ENCODE measurements around the gene FABP2.

DNA sequence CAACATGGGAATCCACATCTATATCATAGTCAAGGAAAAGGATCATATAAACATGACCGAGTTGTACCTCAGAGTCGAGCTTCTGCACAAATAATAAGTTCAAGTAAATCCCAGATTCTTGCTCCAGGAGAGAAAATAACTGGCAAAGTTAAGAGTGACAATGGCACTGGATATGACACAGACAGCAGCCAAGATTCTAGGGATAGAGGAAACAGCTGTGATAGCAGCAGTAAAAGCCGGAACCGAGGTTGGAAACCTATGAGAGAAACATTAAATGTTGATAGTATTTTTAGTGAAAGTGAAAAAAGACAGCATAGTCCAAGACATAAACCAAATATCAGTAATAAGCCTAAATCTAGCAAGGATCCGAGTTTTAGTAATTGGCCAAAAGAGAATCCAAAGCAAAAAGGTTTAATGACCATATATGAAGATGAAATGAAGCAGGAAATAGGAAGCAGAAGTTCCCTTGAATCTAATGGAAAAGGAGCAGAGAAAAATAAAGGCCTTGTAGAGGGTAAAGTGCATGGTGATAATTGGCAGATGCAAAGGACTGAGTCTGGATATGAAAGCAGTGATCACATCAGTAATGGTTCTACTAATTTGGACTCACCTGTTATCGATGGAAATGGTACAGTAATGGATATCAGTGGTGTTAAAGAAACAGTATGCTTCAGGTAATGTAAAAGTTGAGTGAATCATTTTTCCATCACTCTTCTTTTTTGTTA, 50.4 kb downstream of the FABP2 start:
- no peak for TF ChIP-seq ZNF530 (tag by site-specific recombination; IDR thresholded peaks at IDR 0.05; ENCODE audit: low read depth)
- no peak for TF ChIP-seq ZBTB8A (tag by site-specific recombination; IDR thresholded peaks at IDR 0.05)
- TF ChIP-seq, protein P1, sequence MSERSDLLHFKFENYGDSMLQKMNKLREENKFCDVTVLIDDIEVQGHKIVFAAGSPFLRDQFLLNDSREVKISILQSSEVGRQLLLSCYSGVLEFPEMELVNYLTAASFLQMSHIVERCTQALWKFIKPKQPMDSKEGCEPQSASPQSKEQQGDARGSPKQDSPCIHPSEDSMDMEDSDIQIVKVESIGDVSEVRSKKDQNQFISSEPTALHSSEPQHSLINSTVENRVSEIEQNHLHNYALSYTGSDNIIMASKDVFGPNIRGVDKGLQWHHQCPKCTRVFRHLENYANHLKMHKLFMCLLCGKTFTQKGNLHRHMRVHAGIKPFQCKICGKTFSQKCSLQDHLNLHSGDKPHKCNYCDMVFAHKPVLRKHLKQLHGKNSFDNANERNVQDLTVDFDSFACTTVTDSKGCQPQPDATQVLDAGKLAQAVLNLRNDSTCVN (tag by site-specific recombination; optimal IDR thresholded peaks at IDR 0.05) = no peak
- no peak for TF ChIP-seq ZIC2 (tag by site-specific recombination; IDR thresholded peaks at IDR 0.05)
- TF ChIP-seq ZNF239 (tag by site-specific recombination; IDR thresholded peaks at IDR 0.05) = no peak
- TF ChIP-seq, protein P2, sequence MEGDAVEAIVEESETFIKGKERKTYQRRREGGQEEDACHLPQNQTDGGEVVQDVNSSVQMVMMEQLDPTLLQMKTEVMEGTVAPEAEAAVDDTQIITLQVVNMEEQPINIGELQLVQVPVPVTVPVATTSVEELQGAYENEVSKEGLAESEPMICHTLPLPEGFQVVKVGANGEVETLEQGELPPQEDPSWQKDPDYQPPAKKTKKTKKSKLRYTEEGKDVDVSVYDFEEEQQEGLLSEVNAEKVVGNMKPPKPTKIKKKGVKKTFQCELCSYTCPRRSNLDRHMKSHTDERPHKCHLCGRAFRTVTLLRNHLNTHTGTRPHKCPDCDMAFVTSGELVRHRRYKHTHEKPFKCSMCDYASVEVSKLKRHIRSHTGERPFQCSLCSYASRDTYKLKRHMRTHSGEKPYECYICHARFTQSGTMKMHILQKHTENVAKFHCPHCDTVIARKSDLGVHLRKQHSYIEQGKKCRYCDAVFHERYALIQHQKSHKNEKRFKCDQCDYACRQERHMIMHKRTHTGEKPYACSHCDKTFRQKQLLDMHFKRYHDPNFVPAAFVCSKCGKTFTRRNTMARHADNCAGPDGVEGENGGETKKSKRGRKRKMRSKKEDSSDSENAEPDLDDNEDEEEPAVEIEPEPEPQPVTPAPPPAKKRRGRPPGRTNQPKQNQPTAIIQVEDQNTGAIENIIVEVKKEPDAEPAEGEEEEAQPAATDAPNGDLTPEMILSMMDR (tag by site-specific recombination; IDR thresholded peaks at IDR 0.05) = no peak
- TF ChIP-seq ZNF184 (tag by site-specific recombination; IDR thresholded peaks at IDR 0.05) = no peak
- no peak for TF ChIP-seq ZNF324 (tag by site-specific recombination; IDR thresholded peaks at IDR 0.05)
- TF ChIP-seq HOXA7 (CRISPR knock-in tag; IDR thresholded peaks at IDR 0.05; ENCODE audit: borderline replicate concordance) = no peak
- no peak for TF ChIP-seq ZNF792 (tag by site-specific recombination; IDR thresholded peaks at IDR 0.05)
- TF ChIP-seq ZSCAN5A (tag by site-specific recombination; IDR thresholded peaks at IDR 0.05) = no peak
- no peak for TF ChIP-seq ZNF121 (tag by site-specific recombination; IDR thresholded peaks at IDR 0.05)
- no peak for TF ChIP-seq ZBTB21 (tag by site-specific recombination; IDR thresholded peaks at IDR 0.05)
- TF ChIP-seq ZNF140 (tag by site-specific recombination; IDR thresholded peaks at IDR 0.05) = no peak
